NCI-H526 treated with DMSO at 0.1 percent for 48 hours (cell line): Measurements from ENCODE around the gene SYTL3.
A peak's percentile ranks its signal among the peaks of the same experiment; 100 is the strongest.

ENCODE experiments used
- DNase-seq: peaks from one replicate; lab custom pipeline; 2025; lab: John Stamatoyannopoulos, UW

SYTL3 gene

GRCh38 chr6:158793432-158793831 is 143.6 kb downstream of the SYTL3 start:
- DNase-seq: no peak

- no peak for DNase-seq
These were observed 145.7 kb downstream of the SYTL3 start for GRCh38 chr6:158795516-158795915.

- DNase-seq: no peak
These were observed 146.5 kb downstream of the SYTL3 start for GRCh38 chr6:158796353-158796752.

GRCh38 chr6:158797331-158798310 is 147.8 kb downstream of the SYTL3 start:
- DNase-seq: no peak

GRCh38 chr6:158798311-158798710 is 148.5 kb downstream of the SYTL3 start:
- no peak for DNase-seq

GRCh38 chr6:158799051-158799792 is 149.4 kb downstream of the SYTL3 start:
- DNase-seq: peak; percentile 68

- DNase-seq: no peak
These were observed 151.9 kb downstream of the SYTL3 start for GRCh38 chr6:158801655-158802294.

- peak; percentile 42 for DNase-seq
These were observed 153.9 kb downstream of the SYTL3 start for GRCh38 chr6:158803733-158804143.

- no peak for DNase-seq
These were observed 154.4 kb downstream of the SYTL3 start for GRCh38 chr6:158804207-158804606.

GRCh38 chr6:158805698-158806377 is 156.0 kb downstream of the SYTL3 start:
- no peak for DNase-seq

- DNase-seq: no peak
These were observed 157.9 kb downstream of the SYTL3 start for GRCh38 chr6:158807515-158808441.

- no peak for DNase-seq
These were observed 158.6 kb downstream of the SYTL3 start for GRCh38 chr6:158808442-158808833.

GRCh38 chr6:158808941-158809678 is 159.3 kb downstream of the SYTL3 start:
- DNase-seq: no peak

GRCh38 chr6:158810155-158811095 is 160.6 kb downstream of the SYTL3 start:
- no peak for DNase-seq

- no peak for DNase-seq
These were observed 162.8 kb downstream of the SYTL3 start for GRCh38 chr6:158812611-158813010.

GRCh38 chr6:158813032-158813431 is 163.2 kb downstream of the SYTL3 start:
- DNase-seq: no peak
